ENCODE measurements around the gene FHDC1.

FHDC1 gene

GRCh38 chr4:152935143-152935542 lies 980 bp upstream of the FHDC1 start:
- no peak for DNase-seq (ENCODE audit: low read depth)

GRCh38 chr4:152936446-152937335 lies 568 bp downstream of the FHDC1 start:
- no peak for DNase-seq (ENCODE audit: low read depth)

GRCh38 chr4:152937336-152938236 lies 1.5 kb downstream of the FHDC1 start:
- DNase-seq (ENCODE audit: low read depth): no peak

- no peak for DNase-seq (ENCODE audit: low read depth)
These were observed 2.3 kb downstream of the FHDC1 start for GRCh38 chr4:152938237-152938947.

- no peak for DNase-seq (ENCODE audit: low read depth)
These were observed 3.5 kb downstream of the FHDC1 start for GRCh38 chr4:152939621-152940020.

- DNase-seq (ENCODE audit: low read depth): no peak
These were observed 4.3 kb downstream of the FHDC1 start for GRCh38 chr4:152940461-152940860.

GRCh38 chr4:152941411-152941810 lies 5.3 kb downstream of the FHDC1 start:
- DNase-seq (ENCODE audit: low read depth): no peak

GRCh38 chr4:152942346-152942745 lies 6.2 kb downstream of the FHDC1 start:
- DNase-seq (ENCODE audit: low read depth): no peak

GRCh38 chr4:152943672-152944071 lies 7.5 kb downstream of the FHDC1 start:
- DNase-seq (ENCODE audit: low read depth): no peak

GRCh38 chr4:152944666-152945320 lies 8.7 kb downstream of the FHDC1 start:
- no peak for DNase-seq (ENCODE audit: low read depth)

GRCh38 chr4:152945639-152946038 lies 9.5 kb downstream of the FHDC1 start:
- DNase-seq (ENCODE audit: low read depth): no peak

- DNase-seq (ENCODE audit: low read depth): no peak
These were observed 10.3 kb downstream of the FHDC1 start for GRCh38 chr4:152946446-152946845.

GRCh38 chr4:152947311-152947710 lies 11.2 kb downstream of the FHDC1 start:
- DNase-seq (ENCODE audit: low read depth): no peak

GRCh38 chr4:152949930-152950329 lies 13.8 kb downstream of the FHDC1 start:
- no peak for DNase-seq (ENCODE audit: low read depth)

GRCh38 chr4:152950402-152951274 lies 14.5 kb downstream of the FHDC1 start:
- no peak for DNase-seq (ENCODE audit: low read depth)

GRCh38 chr4:152951348-152951747 lies 15.2 kb downstream of the FHDC1 start:
- DNase-seq (ENCODE audit: low read depth): no peak

GRCh38 chr4:152953514-152953913 lies 17.4 kb downstream of the FHDC1 start:
- no peak for DNase-seq (ENCODE audit: low read depth)

GRCh38 chr4:152954741-152955140 lies 18.6 kb downstream of the FHDC1 start:
- DNase-seq (ENCODE audit: low read depth): no peak

- no peak for DNase-seq (ENCODE audit: low read depth)
These were observed 20.0 kb downstream of the FHDC1 start for GRCh38 chr4:152956147-152956546.

- DNase-seq (ENCODE audit: low read depth): no peak
These were observed 20.7 kb downstream of the FHDC1 start for GRCh38 chr4:152956650-152957436.
